Subcutaneous adipose tissue (tissue), 4 donors: Measurements from ENCODE around the gene RNU6-7. TPM values are rescaled to one million over a fixed set of nuclear protein-coding genes. Genes with fewer than 3 reads are reported as not detected.

ENCODE experiments used
- total RNA-seq, 4 donors: library from RNA; depleted of rRNA; stranded (reverse); fragments of >200 nt; gene quantifications; one replicate each; pipeline ENCODE4 v1.1.0, GENCODE V29; 2016
- TF ChIP-seq, protein P1 (sequence below): fragments of 450-650 bp; IDR thresholded peaks from one replicate; pipeline ENCODE4 v1.5.1; 2016; ENCODE audit warnings: low read depth, mild to moderate bottlenecking, control low read depth, antibody characterized with exemption, moderate library complexity

RNU6-7 gene
- total RNA-seq, 4 donors from 2014 or later: not detected

DNA sequence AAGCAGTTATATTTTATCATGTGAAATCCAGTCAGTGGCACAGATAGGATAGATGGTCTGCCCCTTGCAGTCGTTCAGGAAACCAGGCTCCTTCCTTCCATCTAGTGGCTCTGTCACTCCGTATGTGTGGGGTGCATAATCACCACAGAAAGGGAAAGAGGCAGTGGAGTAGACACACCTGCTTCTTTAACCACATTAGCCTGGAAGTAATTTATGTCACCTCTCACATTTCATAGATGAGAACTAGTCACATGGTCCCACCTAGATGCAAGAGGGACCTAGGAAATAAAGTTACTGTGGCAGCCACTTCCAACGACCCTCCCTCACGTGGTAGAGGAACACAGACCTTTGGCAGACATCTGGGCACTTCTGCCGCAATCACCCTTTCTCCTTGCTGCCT, 15.5 kb downstream of the RNU6-7 start:
- TF ChIP-seq, protein P1, sequence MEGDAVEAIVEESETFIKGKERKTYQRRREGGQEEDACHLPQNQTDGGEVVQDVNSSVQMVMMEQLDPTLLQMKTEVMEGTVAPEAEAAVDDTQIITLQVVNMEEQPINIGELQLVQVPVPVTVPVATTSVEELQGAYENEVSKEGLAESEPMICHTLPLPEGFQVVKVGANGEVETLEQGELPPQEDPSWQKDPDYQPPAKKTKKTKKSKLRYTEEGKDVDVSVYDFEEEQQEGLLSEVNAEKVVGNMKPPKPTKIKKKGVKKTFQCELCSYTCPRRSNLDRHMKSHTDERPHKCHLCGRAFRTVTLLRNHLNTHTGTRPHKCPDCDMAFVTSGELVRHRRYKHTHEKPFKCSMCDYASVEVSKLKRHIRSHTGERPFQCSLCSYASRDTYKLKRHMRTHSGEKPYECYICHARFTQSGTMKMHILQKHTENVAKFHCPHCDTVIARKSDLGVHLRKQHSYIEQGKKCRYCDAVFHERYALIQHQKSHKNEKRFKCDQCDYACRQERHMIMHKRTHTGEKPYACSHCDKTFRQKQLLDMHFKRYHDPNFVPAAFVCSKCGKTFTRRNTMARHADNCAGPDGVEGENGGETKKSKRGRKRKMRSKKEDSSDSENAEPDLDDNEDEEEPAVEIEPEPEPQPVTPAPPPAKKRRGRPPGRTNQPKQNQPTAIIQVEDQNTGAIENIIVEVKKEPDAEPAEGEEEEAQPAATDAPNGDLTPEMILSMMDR: no peak

DNA sequence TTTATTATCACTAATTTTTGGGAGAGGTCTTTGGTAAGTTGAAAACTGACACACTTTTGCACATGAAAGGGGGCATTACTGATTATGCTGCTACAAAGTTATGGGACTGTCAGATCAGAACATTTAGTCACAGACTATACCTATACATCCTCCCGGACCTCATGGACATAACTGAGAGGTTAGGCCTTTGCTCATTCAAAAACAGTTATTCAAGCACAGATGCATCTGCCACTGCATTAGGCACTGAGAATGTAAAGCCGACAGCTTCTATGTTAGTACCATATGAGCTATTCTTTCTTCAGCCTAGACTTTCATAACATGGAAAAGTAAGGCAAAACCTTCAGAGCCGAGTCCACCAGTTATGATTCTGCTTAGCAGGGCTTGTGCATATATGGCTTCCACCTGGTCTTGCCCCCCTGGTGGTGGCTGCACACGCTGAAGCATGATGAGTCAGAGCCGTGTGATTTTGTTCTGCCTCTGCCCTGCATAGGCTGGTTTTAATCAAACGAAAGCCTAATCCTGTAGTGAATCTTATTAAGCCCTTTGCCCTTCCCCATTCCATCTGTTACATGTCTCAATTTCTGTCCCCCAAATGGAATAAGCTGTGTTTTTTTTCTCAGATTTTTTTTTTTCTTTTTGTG, 23.0 kb downstream of the RNU6-7 start:
- TF ChIP-seq, protein P1: no peak

DNA sequence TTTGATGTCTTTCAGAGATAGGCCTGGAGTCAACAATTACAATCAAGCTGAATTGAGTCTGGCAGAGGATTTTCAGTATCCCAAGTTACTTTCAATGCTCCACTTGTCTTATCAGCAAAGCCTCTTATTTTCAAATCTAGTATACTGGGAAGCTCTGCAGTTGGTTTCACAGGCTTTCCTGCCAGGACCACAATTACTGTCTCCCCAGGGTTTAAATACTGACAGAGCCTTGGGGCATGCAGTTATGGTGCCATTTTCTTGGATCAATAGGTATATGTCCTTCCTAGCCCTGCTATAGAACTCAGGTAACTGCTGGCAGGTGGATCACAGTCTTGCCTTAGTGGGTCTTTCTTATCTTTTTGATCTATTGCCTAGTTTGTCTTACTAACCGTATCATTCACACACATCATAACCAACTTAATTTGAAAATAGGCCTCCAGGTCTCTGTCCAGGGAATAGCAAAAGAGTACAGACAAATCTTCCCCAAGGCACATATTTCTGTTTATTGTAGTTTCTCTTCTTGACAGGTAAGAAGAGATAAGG, 23.6 kb downstream of the RNU6-7 start:
- TF ChIP-seq, protein P1: no peak

DNA sequence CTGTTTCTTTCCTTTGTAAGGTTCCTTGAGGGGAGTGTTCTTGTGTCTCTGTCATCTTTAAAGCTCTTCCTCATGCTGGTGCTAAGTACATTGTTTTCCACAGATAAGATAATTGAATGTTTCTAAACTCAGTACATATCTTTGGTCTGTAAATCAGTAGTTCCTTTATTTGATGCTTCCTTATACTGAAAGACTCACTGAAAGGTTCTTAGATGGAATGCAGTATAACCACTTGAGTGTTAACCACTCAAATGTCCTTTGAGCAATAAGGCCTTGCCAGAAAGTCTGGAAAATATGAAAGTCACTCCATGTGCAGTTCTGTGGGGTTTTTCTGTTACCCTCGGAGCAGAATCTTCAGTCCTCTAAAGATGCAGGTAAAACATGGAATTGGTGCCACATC, 24.2 kb downstream of the RNU6-7 start:
- TF ChIP-seq, protein P1: no peak

DNA sequence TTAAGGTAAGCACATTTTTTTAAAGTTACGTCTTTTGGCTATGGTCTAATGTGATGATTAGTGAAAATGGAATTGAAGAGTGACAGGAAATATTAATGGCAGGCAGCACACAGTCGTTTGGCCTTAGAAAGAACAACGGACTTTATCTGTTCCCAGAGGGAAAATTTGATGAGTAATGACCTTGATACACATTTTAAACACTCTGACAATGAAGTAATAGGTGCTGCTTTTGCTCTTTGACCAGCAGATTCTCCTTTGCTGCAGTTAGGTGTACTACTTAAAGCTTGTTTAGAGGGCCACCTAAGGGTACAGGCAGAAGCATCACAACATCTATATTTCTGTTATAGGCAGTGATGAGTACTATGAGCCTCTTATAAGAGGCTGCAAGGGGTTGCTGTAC, 28.3 kb downstream of the RNU6-7 start:
- TF ChIP-seq, protein P1: no peak

DNA sequence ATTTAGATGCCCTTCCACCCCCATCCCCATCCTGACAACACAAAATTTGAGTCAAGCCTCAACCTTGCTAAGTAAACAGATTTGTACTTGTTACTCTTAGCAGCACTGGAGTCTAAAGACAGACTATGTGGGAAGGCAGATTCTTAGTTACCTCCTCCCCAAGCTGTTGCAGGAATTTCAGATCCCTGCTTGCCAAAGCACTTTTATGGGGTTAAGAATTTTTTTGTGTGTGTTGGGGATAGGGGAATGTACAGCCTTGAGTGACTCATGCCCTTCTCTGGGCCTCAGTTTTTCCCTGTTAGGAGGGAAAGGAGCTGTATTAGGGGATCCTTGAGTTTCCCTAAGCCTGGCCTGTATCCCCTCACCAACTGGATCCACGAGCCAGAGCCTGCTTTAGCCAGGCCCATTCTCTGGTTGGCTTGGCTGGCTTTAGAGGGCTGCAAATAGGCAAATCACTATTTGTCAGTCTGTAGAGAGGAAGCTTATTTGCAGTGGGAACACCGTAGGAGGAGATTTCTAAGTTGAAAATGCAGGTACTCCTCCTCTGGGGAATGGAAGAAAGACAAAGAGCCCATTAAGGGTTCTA, 28.9 kb downstream of the RNU6-7 start:
- TF ChIP-seq, protein P1: no peak

DNA sequence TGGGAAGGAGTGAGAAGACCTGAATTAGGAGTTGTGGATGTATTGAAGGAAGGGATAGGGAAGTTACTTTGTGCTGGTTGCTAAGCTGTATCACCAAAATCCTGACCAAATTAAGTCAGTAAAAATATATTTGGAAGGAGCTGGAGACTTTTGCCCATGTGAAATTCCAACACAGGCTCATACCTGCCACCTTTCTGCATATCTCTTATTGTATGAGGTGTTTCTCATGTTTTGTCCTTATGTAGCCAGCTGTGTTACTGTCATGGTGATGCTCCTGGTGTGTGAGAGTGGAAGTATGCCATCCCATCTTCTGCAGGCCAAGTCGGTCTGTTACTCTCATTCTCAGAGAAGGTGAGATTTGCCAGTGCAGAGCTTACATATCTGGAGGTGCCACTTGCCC, 30.6 kb downstream of the RNU6-7 start:
- TF ChIP-seq, protein P1: no peak
